Prostate gland (tissue), 2 donors: ENCODE results near the gene UBALD1. TPM values are rescaled to one million over a fixed set of nuclear protein-coding genes. Genes with fewer than 3 reads are reported as not detected.

Experiments
- DNase-seq: peaks from one replicate; pipeline ENCODE4 v3.0.0-alpha.2; 2019; ENCODE audit warnings: low spot score
- H3K27ac ChIP-seq, 2 donors: fragments of 200-600 bp; sonication (generic); 2 replicates each; pipeline ENCODE4 v1.5.1; 2017 to 2019
- H3K27me3 ChIP-seq: fragments of 200-600 bp; sonication (generic); replicated peaks from 2 replicates; pipeline ENCODE4 v1.5.1; 2019; ENCODE audit not compliant: insufficient read depth
- H3K36me3 ChIP-seq, 2 donors: fragments of 200-600 bp; sonication (generic); 1 replicate in 1 of 2; 2 replicates in 1 of 2; pipeline versions ENCODE4 v1.5.1 to v1.8.1; 2017 to 2019
- H3K4me1 ChIP-seq: fragments of 200-600 bp; sonication (generic); replicated peaks from 2 replicates; pipeline ENCODE4 v1.5.1; 2019
- H3K4me3 ChIP-seq, 2 donors: fragments of 200-600 bp; sonication (generic); 2 replicates each; pipeline ENCODE4 v1.5.1; 2017 to 2019
- H3K9me3 ChIP-seq: fragments of 200-600 bp; sonication (generic); 2 replicates; pipeline ENCODE4 v1.5.1; 2017
- CTCF ChIP-seq, 4 experiments: fragments of 200-600 bp in 2 of 4; fragments of 450-650 bp in 2 of 4; sonication (generic) in 2 of 4; IDR thresholded peaks; 1 replicate in 3 of 4; 2 replicates in 1 of 4; pipeline ENCODE4 v1.5.1; 2016 to 2019; ENCODE audit warnings: antibody characterized with exemption in 4 of 4, mild to moderate bottlenecking in 2 of 4, moderate library complexity in 2 of 4
- POLR2A ChIP-seq: fragments of 450-650 bp; IDR thresholded peaks from one replicate; pipeline ENCODE4 v1.6.1; 2016; ENCODE audit warnings: antibody characterized with exemption, mild to moderate bottlenecking
- POLR2AphosphoS5 ChIP-seq: sonication (generic); formaldehyde crosslinking; IDR thresholded peaks from one replicate; pipeline ENCODE4 v1.6.1; 2017; ENCODE audit warnings: antibody characterized with exemption
- WGBS: methylation state at CpG from one replicate; pipeline ENCODE4 v1.1.5; 2018; 5-methylcytosine and 5-hydroxymethylcytosine counted together
- intact Hi-C: fragments of 100-400 bp; cut with DNase I; formaldehyde crosslinking; loops from one replicate; pipeline ENCODE4 v1.14.2; 2022
- total RNA-seq, 2 donors: library from RNA; depleted of rRNA; stranded (reverse); fragments of >200 nt; gene quantifications; one replicate each; pipeline ENCODE4 v1.1.0, GENCODE V29; 2016

Gene UBALD1
- total RNA-seq, 2 donors from 2014 or later = 14.5 to 22.1 TPM

GRCh38 chr16:4599545-4599944 lies 15.1 kb downstream of the UBALD1 start:
- H3K9me3 ChIP-seq = no peaks in the 10 kb centered on the region
- no peak overlapping the region for H3K4me3 ChIP-seq
- H3K27me3 ChIP-seq = no peaks in the 10 kb centered on the region
- no peak overlapping the region for H3K27ac ChIP-seq
- H3K36me3 ChIP-seq = no peaks in the 10 kb centered on the region
- H3K4me1 ChIP-seq = no peaks in the 10 kb centered on the region
- no peak for DNase-seq
- intact Hi-C loops = no loop called here
- TF ChIP-seq POLR2AphosphoS5 (no peak), POLR2A (no peak)
- WGBS = 78% methylated on average over 8 of the region's 8 CpGs

GRCh38 chr16:4599037-4599436 lies 15.7 kb downstream of the UBALD1 start:
- Histone ChIP-seq H3K4me1 (no peaks in the 10 kb centered on the region), H3K4me3 (no peak overlapping the region), H3K27me3 (no peaks in the 10 kb centered on the region), H3K9me3 (no peaks in the 10 kb centered on the region), H3K27ac (no peak overlapping the region), H3K36me3 (no peaks in the 10 kb centered on the region)
- DNase-seq = no peak
- intact Hi-C loops = no loop called here
- 92% methylated on average over 10 of the region's 10 CpGs for WGBS
- TF ChIP-seq CTCF (IDR thresholded peaks at IDR 0.05) = no peak
- TF ChIP-seq POLR2A = no peak
- no peak for TF ChIP-seq POLR2AphosphoS5

- no peaks in the 10 kb centered on the region for H3K9me3 ChIP-seq
- WGBS = 51% methylated on average over 6 of the region's 9 CpGs
- H3K4me3 ChIP-seq = no peak overlapping the region
- no peaks in the 10 kb centered on the region for H3K4me1 ChIP-seq
- H3K27ac ChIP-seq = no peak overlapping the region
- no peak for DNase-seq
- no peaks in the 10 kb centered on the region for H3K27me3 ChIP-seq
- no peak for TF ChIP-seq POLR2A
- no peak for TF ChIP-seq POLR2AphosphoS5
- no peaks in the 10 kb centered on the region for H3K36me3 ChIP-seq
- intact Hi-C loops = no loop called here
These were observed 17.5 kb downstream of the UBALD1 start for GRCh38 chr16:4597174-4597573.

- Histone ChIP-seq H3K4me3 (no peak overlapping the region), H3K36me3 (no peaks in the 10 kb centered on the region), H3K9me3 (no peaks in the 10 kb centered on the region), H3K27me3 (no peaks in the 10 kb centered on the region), H3K27ac (no peak overlapping the region), H3K4me1 (no peaks in the 10 kb centered on the region)
- 93% methylated on average over 38 of the region's 38 CpGs for WGBS
- TF ChIP-seq CTCF (IDR thresholded peaks at IDR 0.05) = no peak
- TF ChIP-seq POLR2AphosphoS5 = no peak
- no peak for TF ChIP-seq POLR2A
- intact Hi-C loops = no loop called here
- no peak for DNase-seq
These were observed 20.0 kb downstream of the UBALD1 start for GRCh38 chr16:4594433-4595410.

GRCh38 chr16:4593086-4593485 lies 21.6 kb downstream of the UBALD1 start:
- TF ChIP-seq POLR2AphosphoS5 (no peak), CTCF (IDR thresholded peaks at IDR 0.05) (no peak), POLR2A (no peak)
- Histone ChIP-seq H3K4me1 (no peaks in the 10 kb centered on the region), H3K27me3 (no peaks in the 10 kb centered on the region), H3K9me3 (no peaks in the 10 kb centered on the region), H3K36me3 (no peaks in the 10 kb centered on the region), H3K27ac (no peak overlapping the region), H3K4me3 (no peak overlapping the region)
- intact Hi-C loops = no loop called here
- 76% methylated on average over 16 of the region's 16 CpGs for WGBS
- no peak for DNase-seq
